ENCODE results near the gene UNCX.

Gene UNCX

GRCh38 chr7:1226186-1226901, 6.3 kb upstream of the UNCX start:
- H3K4me1 Mint-ChIP-seq, result peaks cover 27% of the 10 kb centered on the region
- no peak overlapping the region for H3K4me3 Mint-ChIP-seq
- DNase-seq, result no peak
- no peak for ATAC-seq
- no peak overlapping the region for H3K27ac Mint-ChIP-seq
- H3K27me3 Mint-ChIP-seq, result peaks cover 88% of the 10 kb centered on the region
- H3K9me3 Mint-ChIP-seq, result no peaks in the 10 kb centered on the region

GRCh38 chr7:1227071-1227804, 5.4 kb upstream of the UNCX start:
- ATAC-seq (no peak), DNase-seq (no peak)
- peaks cover 88% of the 10 kb centered on the region for H3K27me3 Mint-ChIP-seq
- H3K9me3 Mint-ChIP-seq, result no peaks in the 10 kb centered on the region
- H3K4me1 Mint-ChIP-seq, result peaks cover 36% of the 10 kb centered on the region
- H3K27ac Mint-ChIP-seq, result no peak overlapping the region
- H3K4me3 Mint-ChIP-seq, result no peak overlapping the region

GRCh38 chr7:1227814-1228544, 4.7 kb upstream of the UNCX start:
- Mint-ChIP-seq H3K27me3 (peaks cover 84% of the 10 kb centered on the region), H3K4me1 (peaks cover 37% of the 10 kb centered on the region), H3K4me3 (no peak overlapping the region), H3K27ac (no peak overlapping the region), H3K9me3 (no peaks in the 10 kb centered on the region)
- DNase-seq, result no peak
- ATAC-seq, result no peak

GRCh38 chr7:1228545-1229201, 4.0 kb upstream of the UNCX start:
- H3K4me3 Mint-ChIP-seq, result no peak overlapping the region

GRCh38 chr7:1229202-1229947, 3.3 kb upstream of the UNCX start:
- no peaks in the 10 kb centered on the region for H3K9me3 Mint-ChIP-seq
- H3K27me3 Mint-ChIP-seq, result peaks cover 81% of the 10 kb centered on the region
- no peak overlapping the region for H3K27ac Mint-ChIP-seq
- DNase-seq (no peak), ATAC-seq (no peak)
- H3K4me1 Mint-ChIP-seq, result peaks cover 31% of the 10 kb centered on the region
- H3K4me3 Mint-ChIP-seq, result no peak overlapping the region

More at GRCh38 chr7:1228545-1229201, 4.0 kb upstream of the UNCX start:
- no peak for DNase-seq
- H3K27ac Mint-ChIP-seq, result no peak overlapping the region
- peaks cover 81% of the 10 kb centered on the region for H3K27me3 Mint-ChIP-seq
- H3K9me3 Mint-ChIP-seq, result no peaks in the 10 kb centered on the region
- no peak for ATAC-seq
- peaks cover 36% of the 10 kb centered on the region for H3K4me1 Mint-ChIP-seq

- H3K27me3 Mint-ChIP-seq, result peaks cover 81% of the 10 kb centered on the region
These were observed 2.7 kb upstream of the UNCX start for GRCh38 chr7:1229956-1230355.

GRCh38 chr7:1230411-1231213, 2.1 kb upstream of the UNCX start:
- Mint-ChIP-seq H3K4me1 (peaks cover 40% of the 10 kb centered on the region), H3K27ac (no peak overlapping the region), H3K9me3 (no peaks in the 10 kb centered on the region), H3K27me3 (peaks cover 81% of the 10 kb centered on the region), H3K4me3 (no peak overlapping the region)
- DNase-seq (no peak), ATAC-seq (no peak)

More at GRCh38 chr7:1229956-1230355, 2.7 kb upstream of the UNCX start:
- Mint-ChIP-seq H3K27ac (no peak overlapping the region), H3K9me3 (no peaks in the 10 kb centered on the region), H3K4me1 (peaks cover 35% of the 10 kb centered on the region), H3K4me3 (no peak overlapping the region)
- ATAC-seq (no peak), DNase-seq (no peak)

GRCh38 chr7:1231214-1232102, 1.2 kb upstream of the UNCX start:
- H3K27ac Mint-ChIP-seq, result no peak overlapping the region
- ATAC-seq, result no peak
- peaks cover 77% of the 10 kb centered on the region for H3K27me3 Mint-ChIP-seq

GRCh38 chr7:1232103-1232466, 587 bp upstream of the UNCX start:
- no peak for DNase-seq
- Mint-ChIP-seq H3K27me3 (peaks cover 74% of the 10 kb centered on the region), H3K27ac (no peak overlapping the region), H3K4me1 (peaks cover 44% of the 10 kb centered on the region), H3K4me3 (no peak overlapping the region), H3K9me3 (no peaks in the 10 kb centered on the region)
- no peak for ATAC-seq

More at GRCh38 chr7:1231214-1232102, 1.2 kb upstream of the UNCX start:
- no peak for DNase-seq
- H3K4me1 Mint-ChIP-seq, result peaks cover 44% of the 10 kb centered on the region
- no peak overlapping the region for H3K4me3 Mint-ChIP-seq
- no peaks in the 10 kb centered on the region for H3K9me3 Mint-ChIP-seq

GRCh38 chr7:1233333-1234048, 819 bp downstream of the UNCX start:
- H3K27me3 Mint-ChIP-seq, result peaks cover 74% of the 10 kb centered on the region
- H3K27ac Mint-ChIP-seq, result no peak overlapping the region
- no peak for ATAC-seq
- peaks cover 38% of the 10 kb centered on the region for H3K4me1 Mint-ChIP-seq
- no peaks in the 10 kb centered on the region for H3K9me3 Mint-ChIP-seq
- DNase-seq, result no peak
- H3K4me3 Mint-ChIP-seq, result peak overlapping the region in 1 of 2 donors; percentile 3

GRCh38 chr7:1234049-1234880, 1.6 kb downstream of the UNCX start:
- Mint-ChIP-seq H3K9me3 (no peaks in the 10 kb centered on the region), H3K27me3 (peaks cover 77% of the 10 kb centered on the region), H3K4me1 (peaks cover 38% of the 10 kb centered on the region), H3K4me3 (peak overlapping the region in 1 of 2 donors; percentile 53), H3K27ac (peak overlapping the region in 1 of 2 donors; percentile 94)
- no peak for DNase-seq
- ATAC-seq, result no peak

- Mint-ChIP-seq H3K4me1 (peaks cover 39% of the 10 kb centered on the region), H3K27ac (peak overlapping the region in 1 of 2 donors; percentile 48), H3K4me3 (peak overlapping the region in 1 of 2 donors; percentile 53), H3K27me3 (peaks cover 84% of the 10 kb centered on the region), H3K9me3 (no peaks in the 10 kb centered on the region)
- ATAC-seq (peak; percentile 69), DNase-seq (peak in 1 of 2 donors; percentile 37)
These were observed 2.3 kb downstream of the UNCX start for GRCh38 chr7:1234881-1235500.
